HG02885 (cell line): Measurements from ENCODE around the gene SLC5A5.

Experiments
- ATAC-seq: cut with Tn5 transposase; IDR thresholded peaks from one replicate; pipeline ENCODE4 v1.9.1; 2021; ENCODE audit warnings: mild to moderate bottlenecking; ENCODE audit not compliant: unreplicated experiment, poor library complexity

The SLC5A5 gene

GRCh38 chr19:17871878-17872250 is at the start of gene SLC5A5:
Gene SLC5A5 (plus strand): TSS chr19:17871945. CDS start chr19:17872320, 375 bp downstream.
- ATAC-seq: no peak

- no peak for ATAC-seq
These were observed 47.4 kb upstream of the SLC5A5 start for GRCh38 chr19:17824339-17824738.

GRCh38 chr19:17826508-17827056 is 45.2 kb upstream of the SLC5A5 start:
- ATAC-seq: no peak

GRCh38 chr19:17829855-17830566 is 41.7 kb upstream of the SLC5A5 start:
- no peak for ATAC-seq

GRCh38 chr19:17830567-17831418 is 41.0 kb upstream of the SLC5A5 start:
- ATAC-seq: no peak

GRCh38 chr19:17831419-17831888 is 40.3 kb upstream of the SLC5A5 start:
- no peak for ATAC-seq

GRCh38 chr19:17832443-17833208 is 39.1 kb upstream of the SLC5A5 start:
- no peak for ATAC-seq

- ATAC-seq: no peak
These were observed 37.2 kb upstream of the SLC5A5 start for GRCh38 chr19:17834350-17835181.

GRCh38 chr19:17835182-17836006 is 36.4 kb upstream of the SLC5A5 start:
- no peak for ATAC-seq

GRCh38 chr19:17836530-17836929 is 35.2 kb upstream of the SLC5A5 start:
- ATAC-seq: no peak

GRCh38 chr19:17837972-17838371 is 33.8 kb upstream of the SLC5A5 start:
- ATAC-seq: no peak

GRCh38 chr19:17840019-17840418 is 31.7 kb upstream of the SLC5A5 start:
- no peak for ATAC-seq

GRCh38 chr19:17841371-17841809 is 30.4 kb upstream of the SLC5A5 start:
- no peak for ATAC-seq

- no peak for ATAC-seq
These were observed 29.7 kb upstream of the SLC5A5 start for GRCh38 chr19:17841810-17842662.

GRCh38 chr19:17842663-17843291 is 29.0 kb upstream of the SLC5A5 start:
- ATAC-seq: no peak

GRCh38 chr19:17843292-17843827 is 28.4 kb upstream of the SLC5A5 start:
- ATAC-seq: no peak

GRCh38 chr19:17843908-17844490 is 27.7 kb upstream of the SLC5A5 start:
- no peak for ATAC-seq
